Anterior cingulate cortex (tissue), 58 donors: Measurements from ENCODE around the gene ZC3H14.

ENCODE experiments used
- DNase-seq, 58 donors: peaks; one replicate each; lab custom pipeline; 2025; lab: John Stamatoyannopoulos, UW

The ZC3H14 gene

GRCh38 chr14:88668448-88669116 lies 105.7 kb downstream of the ZC3H14 start:
- DNase-seq: peak in 1 of 58 donors; percentile 15

- no peak for DNase-seq
These were observed 106.5 kb downstream of the ZC3H14 start for GRCh38 chr14:88669346-88669745.
